GM12864 (cell line): ENCODE data around the gene HOXA1.

Experiments
- DNase-seq: peaks from one replicate; pipeline ENCODE4 v3.0.0-alpha.2; 2011; ENCODE audit warnings: low read depth
- H3K4me3 ChIP-seq: 2 replicates; pipeline ENCODE4 v1.5.1; 2011; ENCODE audit warnings: mild to moderate bottlenecking, low read depth, low read length, control low read depth
- TF ChIP-seq, protein P1 (sequence below): IDR thresholded peaks from 2 replicates; pipeline ENCODE4 v1.5.1; 2011; ENCODE audit warnings: low read depth, mild to moderate bottlenecking, moderate library complexity, low read length, control low read depth, inconsistent platforms; ENCODE audit errors: missing control alignments

HOXA1 gene

GRCh38 chr7:27114881-27115220, 19.1 kb upstream of the HOXA1 start:
- H3K4me3 ChIP-seq = no peak overlapping the region
- TF ChIP-seq, protein P1, sequence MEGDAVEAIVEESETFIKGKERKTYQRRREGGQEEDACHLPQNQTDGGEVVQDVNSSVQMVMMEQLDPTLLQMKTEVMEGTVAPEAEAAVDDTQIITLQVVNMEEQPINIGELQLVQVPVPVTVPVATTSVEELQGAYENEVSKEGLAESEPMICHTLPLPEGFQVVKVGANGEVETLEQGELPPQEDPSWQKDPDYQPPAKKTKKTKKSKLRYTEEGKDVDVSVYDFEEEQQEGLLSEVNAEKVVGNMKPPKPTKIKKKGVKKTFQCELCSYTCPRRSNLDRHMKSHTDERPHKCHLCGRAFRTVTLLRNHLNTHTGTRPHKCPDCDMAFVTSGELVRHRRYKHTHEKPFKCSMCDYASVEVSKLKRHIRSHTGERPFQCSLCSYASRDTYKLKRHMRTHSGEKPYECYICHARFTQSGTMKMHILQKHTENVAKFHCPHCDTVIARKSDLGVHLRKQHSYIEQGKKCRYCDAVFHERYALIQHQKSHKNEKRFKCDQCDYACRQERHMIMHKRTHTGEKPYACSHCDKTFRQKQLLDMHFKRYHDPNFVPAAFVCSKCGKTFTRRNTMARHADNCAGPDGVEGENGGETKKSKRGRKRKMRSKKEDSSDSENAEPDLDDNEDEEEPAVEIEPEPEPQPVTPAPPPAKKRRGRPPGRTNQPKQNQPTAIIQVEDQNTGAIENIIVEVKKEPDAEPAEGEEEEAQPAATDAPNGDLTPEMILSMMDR = no peak
- DNase-seq = no peak

DNA sequence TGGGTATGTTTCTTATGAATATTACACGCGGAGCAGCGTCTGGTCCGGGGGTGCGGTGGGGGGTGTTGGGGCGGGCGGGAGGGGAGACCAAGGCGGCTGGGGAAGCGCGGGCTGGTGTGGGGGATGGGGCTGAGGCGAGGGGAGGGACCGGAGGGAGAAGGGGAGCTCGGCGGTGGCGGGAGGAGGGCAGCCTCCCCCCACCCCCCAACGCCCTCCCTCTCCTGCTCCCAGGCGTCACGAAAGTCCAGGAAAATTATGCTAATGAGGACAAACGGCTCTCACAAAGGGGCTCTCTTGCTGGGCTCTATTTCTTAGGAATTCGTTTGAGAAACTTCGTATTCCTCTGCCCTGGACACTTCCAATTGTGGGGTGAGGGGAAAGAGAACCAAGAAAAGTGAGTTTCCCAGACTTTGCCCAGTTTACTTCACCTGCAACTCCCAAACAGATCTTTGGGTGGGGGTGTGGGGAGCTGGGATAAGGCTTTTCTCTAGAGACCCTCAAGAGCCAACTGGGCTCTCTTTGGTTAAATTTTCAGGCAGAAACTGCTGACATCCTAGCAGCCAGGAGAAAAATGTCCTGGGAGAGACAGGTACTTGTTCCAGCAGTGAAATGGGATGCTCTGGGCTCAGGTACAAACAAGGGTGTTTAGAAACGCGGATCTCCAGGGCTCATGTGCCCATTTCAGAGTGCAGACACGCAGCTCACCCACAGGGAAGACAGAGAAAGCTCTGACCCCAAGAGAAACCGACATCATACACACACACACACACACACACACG, 18.4 kb upstream of the HOXA1 start:
- DNase-seq = no peak
- H3K4me3 ChIP-seq = no peak overlapping the region
- TF ChIP-seq, protein P1 = no peak

GRCh38 chr7:27112955-27113949, 17.5 kb upstream of the HOXA1 start:
- no peak for DNase-seq
- TF ChIP-seq, protein P1 = no peak
- H3K4me3 ChIP-seq = no peak overlapping the region

DNA sequence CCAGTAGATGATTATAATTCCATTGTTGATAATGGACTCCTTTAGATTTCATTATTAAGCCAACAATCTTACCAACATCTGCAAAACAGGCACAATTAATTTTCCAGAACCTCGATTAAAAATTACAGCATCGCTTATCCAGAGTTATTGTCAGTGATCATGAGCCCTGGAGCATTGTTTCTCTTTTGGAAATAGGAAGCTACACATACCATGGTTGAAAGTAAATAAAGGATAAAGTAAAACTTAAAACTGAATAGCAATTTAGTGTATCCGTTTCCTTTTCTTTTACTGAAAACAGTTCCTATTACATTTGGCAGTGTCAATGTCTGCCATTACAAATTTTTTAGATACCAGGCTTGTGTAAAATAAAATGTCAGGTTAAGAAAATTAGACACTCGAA, 16.6 kb upstream of the HOXA1 start:
- TF ChIP-seq, protein P1 = no peak
- H3K4me3 ChIP-seq = no peak overlapping the region

DNA sequence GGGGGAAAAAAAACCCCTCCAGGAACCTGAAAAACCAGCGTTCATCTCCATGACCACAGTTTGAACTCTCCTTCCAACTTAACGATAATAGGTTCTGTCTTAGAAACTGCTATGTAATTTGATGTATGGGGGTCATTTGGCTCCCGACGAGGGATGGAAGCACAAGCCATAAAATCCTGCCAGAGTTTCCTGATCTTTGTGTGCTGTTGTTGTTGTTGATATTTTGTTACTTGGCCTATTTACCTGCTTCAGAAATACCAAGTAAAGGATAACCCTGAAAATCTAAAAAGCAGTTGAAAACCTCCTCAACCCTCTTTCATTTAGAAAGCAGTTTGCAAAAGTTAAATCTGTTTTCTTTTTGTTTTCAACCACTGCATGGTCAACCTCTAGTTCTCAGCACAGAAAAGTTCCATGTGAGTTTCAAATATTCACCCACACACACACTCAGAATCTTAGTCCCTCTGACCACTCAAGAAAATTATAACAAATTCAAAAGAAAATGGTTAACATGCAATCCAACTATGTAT, 16.0 kb upstream of the HOXA1 start:
- DNase-seq = no peak
- TF ChIP-seq, protein P1 = no peak

More for the DNA sequence above, 16.6 kb upstream of the HOXA1 start:
- no peak for DNase-seq

DNA sequence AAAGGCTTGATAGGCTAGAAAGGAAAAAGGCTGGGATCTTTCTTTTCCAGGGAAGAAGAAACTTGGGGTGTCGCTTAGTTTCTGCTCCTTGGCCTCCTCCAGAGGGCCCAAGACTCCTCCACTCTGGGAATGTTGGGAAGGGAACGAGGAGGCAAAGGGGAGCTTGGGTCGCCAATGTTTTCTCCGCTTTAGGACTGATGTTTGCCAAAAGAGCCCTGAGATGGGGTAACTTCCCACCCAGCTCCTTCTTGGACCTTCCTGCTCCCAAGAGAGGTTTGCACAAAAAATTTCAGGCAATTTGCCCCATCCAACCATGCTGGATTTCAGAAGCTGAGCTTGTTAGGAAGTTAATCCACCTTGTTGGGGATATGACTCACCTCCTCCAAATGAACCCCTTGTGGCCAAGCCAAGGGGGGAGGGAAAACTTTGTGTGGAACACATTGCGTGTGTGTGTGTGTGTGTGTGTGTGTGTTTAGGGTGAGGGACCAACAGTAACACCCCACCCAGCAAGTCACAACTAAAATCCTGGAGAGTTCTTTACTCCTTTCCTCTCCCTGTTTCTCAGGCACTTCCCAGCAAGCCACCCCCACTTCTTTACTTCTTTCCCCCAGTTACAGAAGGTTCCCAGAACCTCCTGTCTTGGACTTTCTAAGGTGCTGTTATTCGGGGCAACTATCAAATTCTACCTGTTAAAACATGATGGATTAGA, 15.4 kb upstream of the HOXA1 start:
- no peak overlapping the region for H3K4me3 ChIP-seq
- TF ChIP-seq, protein P1 = no peak
- DNase-seq = no peak

More for the DNA sequence above, 16.0 kb upstream of the HOXA1 start:
- no peak overlapping the region for H3K4me3 ChIP-seq
